ENCODE results near the gene IPP.
A peak's percentile ranks its signal among the peaks of the same experiment; 100 is the strongest.

DNA sequence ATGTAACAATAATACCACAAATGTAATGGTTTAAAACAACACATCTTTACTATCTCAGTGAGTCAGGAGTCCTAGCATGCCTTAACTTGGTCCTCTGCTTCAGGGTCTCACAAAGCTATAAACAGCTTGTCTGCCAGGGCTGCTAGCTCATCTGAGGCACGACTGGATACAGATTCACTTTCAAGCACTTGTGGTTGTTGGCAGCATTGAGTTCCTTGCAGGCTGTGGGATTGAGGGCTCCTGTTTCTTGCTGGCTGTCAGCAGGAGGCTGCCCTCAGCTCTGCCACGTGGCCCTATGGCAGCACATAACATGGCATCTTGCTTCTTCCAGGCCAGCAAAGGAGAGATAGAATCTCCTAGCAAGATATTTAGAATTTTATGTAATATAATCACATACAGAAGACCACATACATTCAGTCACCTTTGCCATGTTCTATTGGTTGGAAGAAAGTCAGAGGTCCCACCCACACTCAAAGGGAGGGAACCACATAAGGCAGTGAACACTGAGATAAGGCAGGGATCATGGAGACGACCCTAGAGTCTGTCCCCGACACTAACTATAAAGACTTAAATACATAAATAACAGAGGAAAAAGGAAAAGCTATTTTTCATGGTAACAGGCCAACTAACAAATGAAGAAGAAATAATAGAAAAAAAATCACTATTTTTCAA, 18.9 kb upstream of the IPP start:
- TF ChIP-seq, protein P1, sequence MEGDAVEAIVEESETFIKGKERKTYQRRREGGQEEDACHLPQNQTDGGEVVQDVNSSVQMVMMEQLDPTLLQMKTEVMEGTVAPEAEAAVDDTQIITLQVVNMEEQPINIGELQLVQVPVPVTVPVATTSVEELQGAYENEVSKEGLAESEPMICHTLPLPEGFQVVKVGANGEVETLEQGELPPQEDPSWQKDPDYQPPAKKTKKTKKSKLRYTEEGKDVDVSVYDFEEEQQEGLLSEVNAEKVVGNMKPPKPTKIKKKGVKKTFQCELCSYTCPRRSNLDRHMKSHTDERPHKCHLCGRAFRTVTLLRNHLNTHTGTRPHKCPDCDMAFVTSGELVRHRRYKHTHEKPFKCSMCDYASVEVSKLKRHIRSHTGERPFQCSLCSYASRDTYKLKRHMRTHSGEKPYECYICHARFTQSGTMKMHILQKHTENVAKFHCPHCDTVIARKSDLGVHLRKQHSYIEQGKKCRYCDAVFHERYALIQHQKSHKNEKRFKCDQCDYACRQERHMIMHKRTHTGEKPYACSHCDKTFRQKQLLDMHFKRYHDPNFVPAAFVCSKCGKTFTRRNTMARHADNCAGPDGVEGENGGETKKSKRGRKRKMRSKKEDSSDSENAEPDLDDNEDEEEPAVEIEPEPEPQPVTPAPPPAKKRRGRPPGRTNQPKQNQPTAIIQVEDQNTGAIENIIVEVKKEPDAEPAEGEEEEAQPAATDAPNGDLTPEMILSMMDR (conservative IDR thresholded peaks at IDR 0.05; ENCODE audit: low read depth, low read length): no peak
- TF ChIP-seq, protein P2, sequence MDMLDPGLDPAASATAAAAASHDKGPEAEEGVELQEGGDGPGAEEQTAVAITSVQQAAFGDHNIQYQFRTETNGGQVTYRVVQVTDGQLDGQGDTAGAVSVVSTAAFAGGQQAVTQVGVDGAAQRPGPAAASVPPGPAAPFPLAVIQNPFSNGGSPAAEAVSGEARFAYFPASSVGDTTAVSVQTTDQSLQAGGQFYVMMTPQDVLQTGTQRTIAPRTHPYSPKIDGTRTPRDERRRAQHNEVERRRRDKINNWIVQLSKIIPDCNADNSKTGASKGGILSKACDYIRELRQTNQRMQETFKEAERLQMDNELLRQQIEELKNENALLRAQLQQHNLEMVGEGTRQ (IDR thresholded peaks at IDR 0.05; ENCODE audit: low read depth, low read length): peak; percentile 45; the same call in 1 of the 2 replicates
- TF ChIP-seq POLR2A (IDR thresholded peaks at IDR 0.05; ENCODE audit: low read depth, low read length): no peak
- TF ChIP-seq RAD21 (IDR thresholded peaks at IDR 0.05; ENCODE audit: low read length): no peak
- peak; percentile 7; the same call in 1 of the 2 replicates for TF ChIP-seq MAZ (IDR thresholded peaks at IDR 0.05; ENCODE audit: borderline replicate concordance, low read depth, low read length)
- no peak for TF ChIP-seq RCOR1 (IDR thresholded peaks at IDR 0.05; ENCODE audit: insufficient replicate concordance, low read length)
